OCI-LY1 (cell line): ENCODE data around the gene LLCFC1.

Source experiments
- H2AFZ ChIP-seq: fragments of 200-600 bp; sonication (generic), shearing (Covaris generic); 2 replicates; pipeline ENCODE4 v1.6.0; 2014; ENCODE audit warnings: antibody characterized with exemption, mild to moderate bottlenecking, low read length
- H3F3A ChIP-seq: fragments of 200-600 bp; sonication (generic), shearing (Covaris generic); 2 replicates; pipeline ENCODE4 v1.6.0; 2014; ENCODE audit warnings: mild to moderate bottlenecking, antibody characterized with exemption, low read length, moderate library complexity; ENCODE audit not compliant: insufficient read depth
- H3K27ac ChIP-seq: fragments of 200-600 bp; sonication (generic); 2 replicates; pipeline ENCODE4 v1.5.1; 2014; ENCODE audit warnings: low read length, mixed run types, mild to moderate bottlenecking, low read depth; ENCODE audit not compliant: poor library complexity, severe bottlenecking
- H3K27me3 ChIP-seq: fragments of 200-600 bp; sonication (generic); 2 replicates; pipeline ENCODE4 v1.6.0; 2014; ENCODE audit warnings: antibody characterized with exemption, mild to moderate bottlenecking, low read length, moderate library complexity; ENCODE audit not compliant: insufficient read depth
- H3K36me3 ChIP-seq: fragments of 200-600 bp; sonication (generic); 2 replicates; pipeline ENCODE4 v1.6.1; 2014; ENCODE audit warnings: mild to moderate bottlenecking, antibody characterized with exemption, low read length, moderate library complexity, mixed read lengths; ENCODE audit not compliant: insufficient read depth
- H3K4me1 ChIP-seq: fragments of 200-600 bp; sonication (generic); 2 replicates; pipeline ENCODE4 v1.5.1; 2014; ENCODE audit warnings: mild to moderate bottlenecking, low read length, moderate library complexity; ENCODE audit not compliant: insufficient read depth, severe bottlenecking
- H3K4me2 ChIP-seq: fragments of 200-600 bp; sonication (generic), shearing (Covaris generic); 2 replicates; pipeline ENCODE4 v1.6.1; 2014; ENCODE audit warnings: low read length
- H3K4me3 ChIP-seq: fragments of 200-600 bp; sonication (generic); 2 replicates; pipeline ENCODE4 v1.5.1; 2014; ENCODE audit warnings: low read length, low read depth, mild to moderate bottlenecking, mixed read lengths; ENCODE audit not compliant: poor library complexity, severe bottlenecking
- H3K79me2 ChIP-seq: fragments of 200-600 bp; shearing (Covaris generic); 2 replicates; pipeline ENCODE4 v1.6.1; 2016; ENCODE audit warnings: mixed run types, low read length, mixed read lengths; ENCODE audit not compliant: insufficient read depth
- H3K9ac ChIP-seq: fragments of 200-600 bp; sonication (generic), shearing (Covaris generic); 2 replicates; pipeline ENCODE4 v1.6.1; 2014; ENCODE audit warnings: mild to moderate bottlenecking, low read length, mixed read lengths
- H3K9me2 ChIP-seq: fragments of 200-600 bp; sonication (generic), shearing (Covaris generic); 2 replicates; pipeline ENCODE4 v1.6.1; 2014; ENCODE audit warnings: low read depth, mild to moderate bottlenecking, low read length, mixed read lengths
- H3K9me3 ChIP-seq: fragments of 200-600 bp; shearing (Covaris generic); 2 replicates; pipeline ENCODE4 v1.6.1; 2014; ENCODE audit warnings: low read length, mixed read lengths
- H4K20me1 ChIP-seq: fragments of 200-600 bp; sonication (generic), shearing (Covaris generic); 2 replicates; pipeline ENCODE4 v1.6.0; 2016; ENCODE audit warnings: mild to moderate bottlenecking, low read length; ENCODE audit not compliant: insufficient read depth
- CTCF ChIP-seq: fragments of 200-600 bp; sonication (generic), shearing (Covaris generic); IDR thresholded peaks from 2 replicates; pipeline ENCODE4 v1.5.1; 2017; ENCODE audit warnings: mild to moderate bottlenecking, antibody characterized with exemption, low read length, moderate library complexity, mixed read lengths
- EZH2 ChIP-seq: fragments of 200-600 bp; sonication (generic), shearing (Covaris generic); IDR thresholded peaks from 2 replicates; pipeline ENCODE4 v1.8.0; 2017; ENCODE audit warnings: borderline replicate concordance, mixed run types, mild to moderate bottlenecking, antibody characterized with exemption, low read length, moderate library complexity, mixed read lengths

The LLCFC1 gene

GRCh38 chr7:142919656-142920055 lies 19.6 kb upstream of the LLCFC1 start:
- Histone ChIP-seq H3K9ac (no peak overlapping the region), H3K4me2 (no peak overlapping the region), H3F3A (no peaks in the 10 kb centered on the region), H3K27ac (no peak overlapping the region), H3K27me3 (peaks cover 5% of the 10 kb centered on the region), H3K4me3 (no peak overlapping the region), H3K79me2 (no peaks in the 10 kb centered on the region), H2AFZ (no peak overlapping the region), H3K9me2 (no peaks in the 10 kb centered on the region), H4K20me1 (no peaks in the 10 kb centered on the region), H3K36me3 (no peaks in the 10 kb centered on the region), H3K4me1 (no peaks in the 10 kb centered on the region), H3K9me3 (no peaks in the 10 kb centered on the region)
- no peak for TF ChIP-seq CTCF
- TF ChIP-seq EZH2: no peak

GRCh38 chr7:142923391-142923790 lies 15.9 kb upstream of the LLCFC1 start:
- H3K4me3 ChIP-seq: no peak overlapping the region
- no peak overlapping the region for H2AFZ ChIP-seq
- H3K9me2 ChIP-seq: no peaks in the 10 kb centered on the region
- H3K27me3 ChIP-seq: peaks cover 9% of the 10 kb centered on the region
- H3K4me1 ChIP-seq: no peaks in the 10 kb centered on the region
- TF ChIP-seq CTCF (no peak), EZH2 (no peak)
- H3K9me3 ChIP-seq: no peaks in the 10 kb centered on the region
- no peak overlapping the region for H3K27ac ChIP-seq
- no peak overlapping the region for H3K4me2 ChIP-seq
- no peaks in the 10 kb centered on the region for H3K79me2 ChIP-seq
- H3K9ac ChIP-seq: no peak overlapping the region
- no peaks in the 10 kb centered on the region for H3K36me3 ChIP-seq
- no peaks in the 10 kb centered on the region for H4K20me1 ChIP-seq
- no peaks in the 10 kb centered on the region for H3F3A ChIP-seq

GRCh38 chr7:142925413-142925812 lies 13.9 kb upstream of the LLCFC1 start:
- Histone ChIP-seq H3K4me3 (no peak overlapping the region), H3K9me3 (no peaks in the 10 kb centered on the region), H2AFZ (no peak overlapping the region), H4K20me1 (no peaks in the 10 kb centered on the region), H3K27me3 (peaks cover 9% of the 10 kb centered on the region; the same call in 1 of the 2 replicates), H3K79me2 (no peaks in the 10 kb centered on the region), H3F3A (no peaks in the 10 kb centered on the region), H3K9me2 (no peaks in the 10 kb centered on the region), H3K4me2 (no peak overlapping the region), H3K4me1 (no peaks in the 10 kb centered on the region), H3K9ac (no peak overlapping the region), H3K27ac (no peak overlapping the region), H3K36me3 (no peaks in the 10 kb centered on the region)
- TF ChIP-seq EZH2: no peak
- TF ChIP-seq CTCF: peak; percentile 55
